ENCODE data around the gene RALA.
"Not testable (repeated sequence)": the region's sequence is repeated elsewhere in the genome, so short reads cannot be mapped to it uniquely, and the experiment has no call there.

The RALA gene

GRCh38 chr7:39745320-39745719 lies 121.9 kb downstream of the RALA start:
- ATAC-seq (peak; percentile 12), DNase-seq (no peak)
- peaks cover 45% of the 10 kb centered on the region for H3K4me1 Mint-ChIP-seq

GRCh38 chr7:39746103-39746819 lies 122.9 kb downstream of the RALA start:
- Mint-ChIP-seq H3K9me3 (no peaks in the 10 kb centered on the region), H3K4me3 (peak overlapping the region in 1 of 2 donors; percentile 6), H3K4me1 (peaks cover 38% of the 10 kb centered on the region), H3K27me3 (no peaks in the 10 kb centered on the region), H3K27ac (peak overlapping the region in 1 of 2 donors; percentile 0)
- DNase-seq (peak in 1 of 2 donors; percentile 41), ATAC-seq (no peak)

More at GRCh38 chr7:39745320-39745719, 121.9 kb downstream of the RALA start:
- Mint-ChIP-seq H3K9me3 (no peaks in the 10 kb centered on the region), H3K4me3 (no peak overlapping the region), H3K27me3 (no peaks in the 10 kb centered on the region), H3K27ac (no peak overlapping the region)

- H3K4me3 Mint-ChIP-seq = no peak overlapping the region
These were observed 125.8 kb downstream of the RALA start for GRCh38 chr7:39749177-39749576.

GRCh38 chr7:39749717-39750116 lies 126.3 kb downstream of the RALA start:
- Mint-ChIP-seq H3K27me3 (no peaks in the 10 kb centered on the region), H3K4me3 (no peak overlapping the region)

More at GRCh38 chr7:39749177-39749576, 125.8 kb downstream of the RALA start:
- H3K9me3 Mint-ChIP-seq = peaks cover 0 to 4% of the 10 kb centered on the region in 2 donors
- DNase-seq (no peak), ATAC-seq (no peak)
- peak overlapping the region in 1 of 2 donors; percentile 38 for H3K27ac Mint-ChIP-seq
- H3K27me3 Mint-ChIP-seq = no peaks in the 10 kb centered on the region
- peaks cover 35% of the 10 kb centered on the region for H3K4me1 Mint-ChIP-seq

GRCh38 chr7:39750253-39751077 lies 127.1 kb downstream of the RALA start:
- H3K27ac Mint-ChIP-seq = no peak overlapping the region
- H3K27me3 Mint-ChIP-seq = no peaks in the 10 kb centered on the region
- ATAC-seq (no peak), DNase-seq (no peak)
- peaks cover 39% of the 10 kb centered on the region for H3K4me1 Mint-ChIP-seq
- H3K4me3 Mint-ChIP-seq = no peak overlapping the region
- H3K9me3 Mint-ChIP-seq = peaks cover 0 to 4% of the 10 kb centered on the region in 2 donors

More at GRCh38 chr7:39749717-39750116, 126.3 kb downstream of the RALA start:
- ATAC-seq (no peak), DNase-seq (no peak)
- H3K9me3 Mint-ChIP-seq = peaks cover 0 to 4% of the 10 kb centered on the region in 2 donors
- H3K27ac Mint-ChIP-seq = no peak overlapping the region
- H3K4me1 Mint-ChIP-seq = peaks cover 36% of the 10 kb centered on the region

- H3K27ac Mint-ChIP-seq = peak overlapping the region in 1 of 2 donors; percentile 40
- not testable (repeated sequence) for DNase-seq
These were observed 129.9 kb downstream of the RALA start for GRCh38 chr7:39753237-39753636.

GRCh38 chr7:39753823-39754325 lies 130.5 kb downstream of the RALA start:
- Mint-ChIP-seq H3K27me3 (no peaks in the 10 kb centered on the region), H3K27ac (no peak overlapping the region), H3K4me1 (peaks cover 31% of the 10 kb centered on the region), H3K4me3 (peak overlapping the region in 1 of 2 donors; percentile 27), H3K9me3 (peaks cover 0 to 4% of the 10 kb centered on the region in 2 donors)
- ATAC-seq (no peak), DNase-seq (no peak)

More at GRCh38 chr7:39753237-39753636, 129.9 kb downstream of the RALA start:
- not testable (repeated sequence) for H3K9me3 Mint-ChIP-seq, H3K4me3 Mint-ChIP-seq, H3K27me3 Mint-ChIP-seq, ATAC-seq
- peaks cover 34% of the 10 kb centered on the region for H3K4me1 Mint-ChIP-seq

GRCh38 chr7:39754326-39755120 lies 131.2 kb downstream of the RALA start:
- no peaks in the 10 kb centered on the region for H3K27me3 Mint-ChIP-seq
- peak overlapping the region; percentile 51 to 56 for H3K4me3 Mint-ChIP-seq
- peaks cover 25% of the 10 kb centered on the region for H3K4me1 Mint-ChIP-seq
- ATAC-seq (peak; percentile 56), DNase-seq (no peak)
- peaks cover 0 to 4% of the 10 kb centered on the region in 2 donors for H3K9me3 Mint-ChIP-seq
- H3K27ac Mint-ChIP-seq = peak overlapping the region; percentile 39 to 96

GRCh38 chr7:39757604-39758003 lies 134.2 kb downstream of the RALA start:
- H3K27ac Mint-ChIP-seq = no peak overlapping the region

More at GRCh38 chr7:39757604-39758003, 134.2 kb downstream of the RALA start:
- DNase-seq (no peak), ATAC-seq (no peak)
- Mint-ChIP-seq H3K27me3 (no peaks in the 10 kb centered on the region), H3K4me3 (no peak overlapping the region), H3K9me3 (peaks cover 0 to 4% of the 10 kb centered on the region in 2 donors), H3K4me1 (peaks cover 32% of the 10 kb centered on the region)

All from stimulated activated naive CD8-positive, alpha-beta T cell treated with anti-CD3 and anti-CD28 coated beads, Interleukin-15, amount 100 ng/mL, for 72 hours (primary cell).